GM21423 (cell line): ENCODE data around the gene RAB5IF.
"Not testable (repeated sequence)": the region's sequence is repeated elsewhere in the genome, so short reads cannot be mapped to it uniquely, and the experiment has no call there.

ENCODE experiments used
- ATAC-seq: cut with Tn5 transposase; IDR thresholded peaks from one replicate; pipeline ENCODE4 v1.9.1; 2021; ENCODE audit warnings: mild to moderate bottlenecking, moderate library complexity; ENCODE audit not compliant: unreplicated experiment

RAB5IF gene

DNA sequence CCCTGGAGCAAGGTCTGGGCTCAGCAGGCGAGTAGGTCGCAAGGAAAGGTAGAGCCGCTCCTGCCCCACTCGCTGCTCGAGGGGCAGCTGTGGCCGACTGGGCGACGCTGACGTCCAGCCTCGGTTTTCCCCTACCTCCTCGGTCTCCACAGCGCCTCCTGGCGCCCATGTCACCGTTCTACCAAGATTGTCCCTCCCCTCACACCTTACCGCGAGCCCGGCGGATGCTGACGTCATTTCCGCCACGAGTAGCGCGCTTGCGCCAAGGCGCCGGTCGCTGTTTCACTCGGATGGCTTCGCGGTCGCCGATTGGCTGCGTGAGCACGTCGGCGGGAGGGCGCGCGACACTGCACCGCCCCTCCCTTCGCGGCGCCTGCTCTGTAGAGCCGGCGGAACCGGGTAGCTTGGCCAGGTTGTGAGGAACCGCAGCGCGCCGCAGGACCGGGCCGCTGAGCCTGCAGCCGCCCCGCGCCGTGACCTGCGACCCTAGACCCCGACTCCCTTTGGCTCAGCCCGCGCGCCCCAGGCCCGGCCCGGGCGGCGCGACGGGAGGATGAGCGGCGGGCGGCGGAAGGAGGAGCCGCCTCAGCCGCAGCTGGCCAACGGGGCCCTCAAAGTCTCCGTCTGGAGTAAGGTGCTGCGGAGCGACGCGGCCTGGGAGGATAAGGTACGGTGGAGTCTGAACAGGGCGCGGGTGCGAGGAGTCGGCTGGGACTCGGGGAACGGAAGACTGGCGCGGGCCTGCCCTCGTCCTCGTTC is at the start of gene RAB5IF:
TSS of gene RAB5IF (plus strand) at position 381 of the 759 bp plus-strand sequence. CDS start at position 554, 173 bp downstream.
- ATAC-seq, result peak; percentile 82

DNA sequence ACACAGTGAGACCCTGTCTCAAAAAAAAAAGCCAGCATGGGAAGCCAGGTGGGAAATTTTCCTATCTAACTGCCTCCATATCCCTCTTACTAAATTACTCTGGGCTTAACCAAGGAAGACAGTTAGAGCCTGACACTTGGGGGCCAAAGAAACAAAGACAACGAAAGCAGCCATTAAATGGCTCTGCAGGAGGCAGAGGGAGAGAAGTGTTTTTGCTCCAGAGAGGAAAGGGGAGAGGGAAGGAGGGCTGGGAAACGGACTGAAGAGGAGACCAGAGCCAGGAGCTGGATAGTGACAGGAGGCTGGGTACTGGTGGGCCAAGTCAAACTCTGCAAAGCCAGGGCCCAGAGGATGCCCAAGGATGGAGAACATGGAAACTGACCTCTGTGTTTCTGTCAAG is 42.9 kb upstream of the RAB5IF start:
- ATAC-seq, result no peak

DNA sequence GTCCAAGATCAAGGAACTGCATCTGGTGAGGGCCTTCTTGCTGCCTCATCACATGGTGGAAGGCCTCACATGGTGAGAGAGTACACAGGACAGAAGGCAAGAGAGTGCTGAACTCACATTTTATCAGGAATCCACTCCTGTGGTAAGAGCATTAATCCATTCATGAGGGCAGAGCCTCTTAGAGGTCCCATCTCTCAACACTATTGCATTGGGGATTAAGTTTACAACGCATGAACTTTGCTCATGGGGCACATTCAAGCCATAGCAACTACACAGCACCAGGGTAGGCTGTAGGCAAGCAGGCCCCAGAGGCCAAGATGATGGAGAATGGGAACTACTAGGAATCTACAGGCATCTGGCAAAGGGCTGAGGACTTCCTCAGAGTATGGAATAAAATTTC is 42.2 kb upstream of the RAB5IF start:
- ATAC-seq, result no peak

DNA sequence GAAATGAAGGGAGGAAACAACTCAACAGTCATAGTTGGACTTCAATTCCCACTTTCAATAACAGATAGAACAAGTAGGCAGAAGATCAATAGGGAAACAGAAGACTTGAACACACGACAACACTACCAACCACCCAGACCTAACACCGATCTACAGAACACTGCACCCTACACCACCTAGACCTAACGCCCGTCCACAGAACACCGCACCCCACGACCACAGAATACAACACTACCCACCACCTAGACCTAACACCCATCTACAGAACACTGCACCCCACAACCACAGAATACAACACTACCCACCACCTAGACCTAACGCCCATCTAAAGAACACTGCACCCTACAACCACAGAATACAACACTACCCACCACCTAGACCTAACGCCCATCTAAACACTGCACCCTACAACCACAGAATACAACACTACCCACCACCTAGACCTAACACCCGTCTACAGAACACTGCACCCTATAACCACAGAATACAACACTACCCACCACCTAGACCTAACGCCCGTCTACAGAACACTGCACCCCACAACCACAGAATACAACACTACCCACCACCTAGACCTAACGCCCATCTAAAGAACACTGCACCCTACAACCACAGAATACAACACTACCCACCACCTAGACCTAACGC is 41.4 kb upstream of the RAB5IF start:
- not testable (repeated sequence) for ATAC-seq

DNA sequence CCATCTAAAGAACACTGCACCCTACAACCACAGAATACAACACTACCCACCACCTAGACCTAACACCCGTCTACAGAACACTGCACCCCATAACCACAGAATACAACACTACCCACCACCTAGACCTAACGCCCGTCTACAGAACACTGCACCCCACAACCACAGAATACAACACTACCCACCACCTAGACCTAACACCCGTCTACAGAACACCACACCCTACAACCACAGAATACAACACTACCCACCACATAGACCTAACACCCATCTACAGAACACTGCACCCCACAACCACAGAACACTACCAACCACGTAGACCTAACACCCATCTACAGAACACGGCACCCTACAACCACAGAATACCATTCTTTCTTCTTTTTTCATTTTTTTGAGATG is 40.9 kb upstream of the RAB5IF start:
- not testable (repeated sequence) for ATAC-seq

- ATAC-seq, result no peak
These were observed 40.1 kb upstream of the RAB5IF start for GRCh38 chr20:36565520-36565919.

- ATAC-seq, result no peak
These were observed 35.6 kb upstream of the RAB5IF start for GRCh38 chr20:36569847-36570429.

DNA sequence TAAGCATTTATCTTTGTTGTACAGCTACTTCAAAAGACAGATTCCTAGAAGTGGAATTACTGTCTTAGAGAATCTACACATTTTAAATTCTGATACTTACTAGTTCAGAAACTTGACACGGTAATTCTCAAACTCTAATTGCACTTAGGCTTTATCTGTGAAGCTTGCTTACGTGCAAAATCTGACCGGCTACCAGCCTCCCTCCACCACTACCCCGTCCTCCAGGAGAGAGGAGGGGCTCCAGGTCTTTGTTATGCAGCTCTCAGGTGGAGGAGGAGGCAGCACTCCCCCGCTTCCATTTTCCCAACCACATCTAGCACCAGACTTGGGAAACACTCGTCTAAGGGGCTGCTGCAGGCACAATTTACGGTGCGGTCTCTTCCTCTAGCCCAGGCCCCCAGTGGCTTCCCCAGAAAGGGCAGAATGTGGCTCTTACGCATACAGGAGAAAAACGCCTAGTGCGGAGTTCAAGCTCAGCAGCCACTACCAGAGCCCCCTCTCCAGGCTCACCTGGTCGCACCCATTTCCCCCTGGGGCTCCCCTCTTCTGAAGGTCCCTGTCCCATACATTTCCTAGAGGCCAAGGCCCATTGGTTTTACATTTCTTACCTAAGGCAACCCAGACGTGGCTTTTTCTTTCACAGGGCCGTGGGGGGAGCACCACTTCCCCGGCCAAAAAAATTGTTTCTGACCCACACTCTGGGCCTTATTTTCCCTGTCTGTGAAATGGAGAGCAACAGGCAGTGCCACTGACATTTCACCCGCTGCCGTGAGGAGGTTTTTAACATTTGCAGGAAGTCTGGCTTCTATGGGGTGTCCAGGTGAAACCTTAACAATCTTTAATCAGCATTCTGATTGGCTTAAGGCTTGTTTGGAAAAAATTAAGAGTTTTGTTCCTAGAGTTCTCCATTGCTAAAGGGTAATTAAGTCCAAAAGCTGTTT is 33.7 kb upstream of the RAB5IF start:
- ATAC-seq, result no peak

- peak; percentile 18 for ATAC-seq
These were observed 32.9 kb upstream of the RAB5IF start for GRCh38 chr20:36572701-36573102.

- peak; percentile 61 for ATAC-seq
These were observed 32.3 kb upstream of the RAB5IF start, which contains the start of gene TGIF2 for GRCh38 chr20:36573103-36573797. TSS of gene TGIF2 (plus strand) at chr20:36573597. CDS start at chr20:36578775, 5,178 bp downstream.

DNA sequence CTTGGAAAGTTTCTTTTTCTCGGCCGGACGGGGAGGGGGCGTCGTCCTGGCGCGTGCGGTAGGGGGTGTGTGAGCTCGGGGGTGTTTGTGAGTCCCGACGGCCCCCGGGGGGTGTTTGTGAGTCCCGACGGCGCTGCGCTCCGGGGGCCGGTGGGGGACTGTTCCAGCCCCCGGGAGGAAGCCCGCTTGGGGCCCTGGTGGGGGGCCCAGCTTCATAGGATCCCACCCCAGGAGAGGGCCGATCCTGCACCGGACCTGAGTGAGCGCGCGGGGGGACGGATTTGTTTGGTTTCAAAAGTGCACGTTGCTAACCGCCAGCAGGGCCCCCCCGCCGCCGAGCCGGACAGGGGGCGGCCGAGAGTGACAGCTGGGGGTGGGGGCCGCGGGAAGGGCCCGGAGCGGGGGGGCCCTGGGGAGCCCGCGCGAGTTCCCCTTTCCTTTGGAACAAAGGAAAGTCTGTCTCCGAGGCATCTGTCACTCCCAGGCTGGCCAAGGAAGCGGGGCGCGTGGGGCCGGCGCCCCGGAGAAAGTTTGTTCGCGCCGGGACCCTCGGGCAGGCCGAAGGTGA is 31.7 kb upstream of the RAB5IF start:
- ATAC-seq, result no peak

DNA sequence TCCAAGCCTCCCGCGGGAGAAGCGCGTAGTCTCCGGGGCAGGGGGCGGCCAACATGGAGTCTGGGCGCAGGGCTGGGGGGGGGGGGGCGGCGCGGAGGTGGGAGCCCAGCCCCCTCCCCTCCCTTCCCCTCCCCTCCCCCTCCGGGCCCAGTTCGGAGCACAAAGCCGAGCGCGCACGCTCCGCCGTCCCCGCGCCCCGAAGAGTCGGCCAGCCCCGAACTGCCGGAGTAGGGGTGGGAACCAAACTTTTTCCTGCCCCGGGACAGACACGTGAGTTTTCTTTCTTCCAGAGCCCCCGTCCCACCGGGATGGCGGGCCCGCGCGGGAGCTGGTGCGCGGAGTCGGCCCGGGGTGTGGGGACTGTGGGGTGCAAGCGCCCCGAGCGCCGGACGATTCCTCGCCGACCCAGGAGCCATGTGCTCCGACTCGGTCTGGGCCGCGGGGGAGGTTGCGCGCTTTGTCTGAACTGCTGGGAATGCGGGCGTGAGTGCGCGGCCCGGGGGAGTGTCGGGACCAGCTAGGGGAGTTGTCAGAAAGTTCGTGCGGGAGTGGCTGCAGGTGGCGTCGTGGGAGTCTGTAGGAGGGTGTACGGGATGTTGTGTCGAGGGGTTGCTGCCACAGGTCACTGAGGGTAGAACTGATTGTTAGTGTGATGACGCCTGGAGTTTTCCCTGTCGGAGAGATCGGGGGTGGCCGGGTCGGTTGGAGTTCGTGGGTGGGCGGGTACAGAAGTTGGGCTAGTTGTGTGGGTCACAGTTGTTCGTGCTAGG is 31.0 kb upstream of the RAB5IF start:
- no peak for ATAC-seq

GRCh38 chr20:36576081-36576445 is 29.5 kb upstream of the RAB5IF start:
- ATAC-seq, result no peak

- ATAC-seq, result no peak
These were observed 27.1 kb upstream of the RAB5IF start for GRCh38 chr20:36578356-36579041.

- ATAC-seq, result no peak
These were observed 25.5 kb upstream of the RAB5IF start for GRCh38 chr20:36579996-36580545.

DNA sequence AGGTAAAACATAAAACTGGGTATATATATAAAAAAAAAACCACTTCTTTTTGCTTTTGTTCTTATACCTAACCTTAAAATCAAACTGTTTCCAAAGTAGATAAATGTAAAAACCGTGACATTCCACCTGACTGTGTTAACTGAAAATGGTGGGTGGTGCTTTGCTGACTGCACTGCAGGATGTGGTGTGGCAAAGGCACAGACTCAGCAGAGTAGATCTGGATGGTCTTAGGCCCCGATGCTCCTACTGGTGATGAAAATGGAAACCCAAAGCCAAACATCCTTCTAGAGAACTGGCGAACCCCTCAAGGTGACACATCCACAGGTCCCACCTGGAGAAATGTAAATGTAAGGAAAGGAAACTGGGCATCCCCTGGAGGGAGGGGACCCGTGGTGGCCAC is 23.3 kb upstream of the RAB5IF start:
- ATAC-seq, result no peak

DNA sequence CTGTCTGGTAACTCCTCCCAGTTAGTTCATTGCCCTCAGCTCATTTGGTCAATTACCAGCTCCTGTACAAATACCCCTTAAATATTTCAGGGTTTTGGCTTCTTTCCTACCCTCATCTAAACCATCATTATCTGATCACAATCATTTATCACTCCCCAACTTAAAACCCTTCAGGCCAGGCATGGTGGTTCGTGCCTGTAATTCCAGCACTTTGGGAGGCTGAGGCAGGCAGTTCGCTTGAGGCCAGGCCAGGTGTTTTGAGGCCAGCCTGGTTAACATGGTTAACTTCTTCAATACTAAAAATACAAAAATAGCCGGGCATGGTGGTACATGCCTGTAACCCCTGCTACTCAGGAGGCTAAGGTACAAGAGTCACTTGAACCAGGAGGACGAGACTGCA is 22.8 kb upstream of the RAB5IF start:
- ATAC-seq, result no peak

DNA sequence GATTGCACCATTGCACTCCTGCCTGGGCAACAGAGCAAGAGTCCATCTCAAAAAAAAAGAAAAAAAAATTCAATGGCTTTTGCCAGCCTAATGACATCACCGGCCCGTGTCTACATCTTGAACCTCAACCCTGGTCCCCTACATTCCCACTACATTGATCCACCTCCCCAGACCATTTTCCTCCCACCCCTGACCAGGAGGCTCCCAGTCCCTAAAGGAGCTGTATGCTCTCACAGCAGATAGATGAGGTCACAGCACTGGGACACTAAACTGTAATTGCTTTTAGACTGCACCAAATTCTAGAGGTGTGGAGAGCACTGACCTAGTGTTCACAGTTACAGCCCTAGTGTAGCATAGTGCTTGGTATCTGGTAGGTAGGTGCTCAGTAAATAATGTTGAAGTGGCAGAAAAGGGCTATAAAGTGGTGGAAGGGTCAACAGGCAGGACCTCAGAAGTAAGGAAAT is 21.5 kb upstream of the RAB5IF start:
- no peak for ATAC-seq
